Neural progenitor cell (in vitro differentiated cells): ENCODE measurements around the gene PANK2. TPM values are rescaled to one million over a fixed set of nuclear protein-coding genes. Genes with fewer than 3 reads are reported as not detected.

ENCODE experiments used
- DNase-seq: peaks from one replicate; pipeline ENCODE4 v3.0.0-alpha.2; 2016; ENCODE audit warnings: low spot score
- H2AFZ ChIP-seq: fragments of 200-600 bp; sonication (generic); replicated peaks from 2 replicates; pipeline ENCODE4 v1.6.1; 2016; ENCODE audit warnings: antibody characterized with exemption
- H3F3A ChIP-seq: fragments of 200-600 bp; sonication (generic); 2 replicates; pipeline ENCODE4 v1.6.1; 2016; ENCODE audit warnings: antibody characterized with exemption, low read depth
- H3K27ac ChIP-seq: fragments of 200-600 bp; sonication (generic); 2 replicates; pipeline ENCODE4 v1.5.1; 2016; ENCODE audit warnings: mild to moderate bottlenecking
- H3K27me3 ChIP-seq: fragments of 200-600 bp; sonication (generic); 2 replicates; pipeline ENCODE4 v1.6.1; 2016; ENCODE audit warnings: mild to moderate bottlenecking, moderate library complexity
- H3K36me3 ChIP-seq: fragments of 200-600 bp; sonication (generic); 2 replicates; pipeline ENCODE4 v1.5.1; 2016
- H3K4me1 ChIP-seq: fragments of 200-600 bp; sonication (generic); 2 replicates; pipeline ENCODE4 v1.6.1; 2016; ENCODE audit warnings: mixed run types
- H3K4me2 ChIP-seq: fragments of 200-600 bp; sonication (generic); 2 replicates; pipeline ENCODE4 v1.6.1; 2016
- H3K4me3 ChIP-seq: fragments of 200-600 bp; sonication (generic); 2 replicates; pipeline ENCODE4 v1.5.1; 2016
- H3K79me2 ChIP-seq: fragments of 200-600 bp; sonication (generic); 2 replicates; pipeline ENCODE4 v1.6.1; 2016; ENCODE audit warnings: low read depth
- H3K9ac ChIP-seq: fragments of 200-600 bp; sonication (generic); 2 replicates; pipeline ENCODE4 v1.6.1; 2016
- H3K9me3 ChIP-seq: fragments of 200-600 bp; sonication (generic); 2 replicates; pipeline ENCODE4 v1.5.1; 2016; ENCODE audit warnings: low read depth
- H4K20me1 ChIP-seq: fragments of 200-600 bp; sonication (generic); 2 replicates; pipeline ENCODE4 v1.6.1; 2016; ENCODE audit warnings: low read depth
- H3K27ac Mint-ChIP-seq: 3 replicates; pipeline ENCODE4 v1.8.0; 2021; ENCODE audit warnings: mixed read lengths
- H3K27me3 Mint-ChIP-seq: 2 replicates; pipeline ENCODE4 v1.8.0; 2022; ENCODE audit warnings: low read depth, mild to moderate bottlenecking, inconsistent platforms, moderate library complexity, mixed read lengths; ENCODE audit not compliant: insufficient read depth
- H3K36me3 Mint-ChIP-seq: 3 replicates; pipeline ENCODE4 v1.8.0; 2021; ENCODE audit warnings: mixed read lengths
- H3K4me1 Mint-ChIP-seq: 3 replicates; pipeline ENCODE4 v1.8.0; 2021; ENCODE audit warnings: mixed read lengths
- H3K4me3 Mint-ChIP-seq: 3 replicates; pipeline ENCODE4 v1.8.0; 2021; ENCODE audit warnings: mild to moderate bottlenecking, moderate library complexity, mixed read lengths
- H3K9me3 Mint-ChIP-seq: 3 replicates; pipeline ENCODE4 v1.8.0; 2020; ENCODE audit warnings: mixed read lengths
- EZH2 ChIP-seq: fragments of 200-600 bp; sonication (generic); IDR thresholded peaks from 2 replicates; pipeline ENCODE4 v1.6.1; 2017; ENCODE audit warnings: antibody characterized with exemption, mild to moderate bottlenecking, moderate library complexity
- EZH2phosphoT487 ChIP-seq: fragments of 200-600 bp; sonication (generic); IDR thresholded peaks from 2 replicates; pipeline ENCODE4 v1.6.1; 2017; ENCODE audit warnings: antibody characterized with exemption
- total RNA-seq: library from RNA; depleted of rRNA; stranded (reverse); fragments of >200 nt; gene quantifications from 2 replicates; pipeline ENCODE4 v1.2.3, GENCODE V29; 2015; ENCODE audit warnings: low replicate concordance
- TF ChIP-seq, protein P1 (sequence below): fragments of 200-600 bp; sonication (generic); IDR thresholded peaks from 2 replicates; pipeline ENCODE4 v1.5.1; 2017; ENCODE audit warnings: antibody characterized with exemption, mild to moderate bottlenecking

PANK2 gene
- total RNA-seq, 1 donor from 2014 or later = 60.7 TPM

DNA sequence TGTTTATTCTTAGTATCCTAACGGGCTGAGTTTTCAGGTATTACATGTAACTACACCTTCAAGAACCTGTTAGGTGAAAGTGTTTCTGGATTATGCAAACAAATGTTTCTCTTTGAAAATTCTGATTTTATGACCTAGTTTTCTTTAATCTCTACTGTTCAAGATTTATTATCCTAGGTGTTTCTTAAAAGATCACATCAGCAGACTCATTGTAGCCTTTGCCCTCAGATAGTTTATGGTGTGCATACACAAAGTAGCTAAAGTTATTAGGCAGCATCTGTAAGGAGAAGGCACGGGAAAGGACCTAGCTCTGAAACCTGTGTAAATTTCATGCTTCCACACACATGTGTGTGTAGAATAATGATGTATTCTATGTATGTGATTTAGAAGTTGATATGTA lies 21.7 kb downstream of the PANK2 start:
- H3K9me3 ChIP-seq = no peaks in the 10 kb centered on the region
- no peak overlapping the region for H3K4me2 ChIP-seq
- Mint-ChIP-seq H3K36me3 (peaks cover 50% of the 10 kb centered on the region), H3K27me3 (peaks cover 2% of the 10 kb centered on the region), H3K4me1 (no peaks in the 10 kb centered on the region), H3K4me3 (no peak overlapping the region), H3K9me3 (no peaks in the 10 kb centered on the region), H3K27ac (no peak overlapping the region)
- H3K9ac ChIP-seq = no peak overlapping the region
- H3K27me3 ChIP-seq = no peaks in the 10 kb centered on the region
- H3F3A ChIP-seq = peaks cover 4% of the 10 kb centered on the region
- no peak overlapping the region for H2AFZ ChIP-seq
- peaks cover 99% of the 10 kb centered on the region for H3K79me2 ChIP-seq
- peaks cover 21% of the 10 kb centered on the region for H3K36me3 ChIP-seq
- H3K4me1 ChIP-seq = no peaks in the 10 kb centered on the region
- H4K20me1 ChIP-seq = peaks cover 92% of the 10 kb centered on the region
- TF ChIP-seq EZH2 (no peak), EZH2phosphoT487 (no peak)
- TF ChIP-seq, protein P1, sequence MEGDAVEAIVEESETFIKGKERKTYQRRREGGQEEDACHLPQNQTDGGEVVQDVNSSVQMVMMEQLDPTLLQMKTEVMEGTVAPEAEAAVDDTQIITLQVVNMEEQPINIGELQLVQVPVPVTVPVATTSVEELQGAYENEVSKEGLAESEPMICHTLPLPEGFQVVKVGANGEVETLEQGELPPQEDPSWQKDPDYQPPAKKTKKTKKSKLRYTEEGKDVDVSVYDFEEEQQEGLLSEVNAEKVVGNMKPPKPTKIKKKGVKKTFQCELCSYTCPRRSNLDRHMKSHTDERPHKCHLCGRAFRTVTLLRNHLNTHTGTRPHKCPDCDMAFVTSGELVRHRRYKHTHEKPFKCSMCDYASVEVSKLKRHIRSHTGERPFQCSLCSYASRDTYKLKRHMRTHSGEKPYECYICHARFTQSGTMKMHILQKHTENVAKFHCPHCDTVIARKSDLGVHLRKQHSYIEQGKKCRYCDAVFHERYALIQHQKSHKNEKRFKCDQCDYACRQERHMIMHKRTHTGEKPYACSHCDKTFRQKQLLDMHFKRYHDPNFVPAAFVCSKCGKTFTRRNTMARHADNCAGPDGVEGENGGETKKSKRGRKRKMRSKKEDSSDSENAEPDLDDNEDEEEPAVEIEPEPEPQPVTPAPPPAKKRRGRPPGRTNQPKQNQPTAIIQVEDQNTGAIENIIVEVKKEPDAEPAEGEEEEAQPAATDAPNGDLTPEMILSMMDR = no peak
- no peak overlapping the region for H3K4me3 ChIP-seq
- H3K27ac ChIP-seq = no peak overlapping the region
- no peak for DNase-seq

DNA sequence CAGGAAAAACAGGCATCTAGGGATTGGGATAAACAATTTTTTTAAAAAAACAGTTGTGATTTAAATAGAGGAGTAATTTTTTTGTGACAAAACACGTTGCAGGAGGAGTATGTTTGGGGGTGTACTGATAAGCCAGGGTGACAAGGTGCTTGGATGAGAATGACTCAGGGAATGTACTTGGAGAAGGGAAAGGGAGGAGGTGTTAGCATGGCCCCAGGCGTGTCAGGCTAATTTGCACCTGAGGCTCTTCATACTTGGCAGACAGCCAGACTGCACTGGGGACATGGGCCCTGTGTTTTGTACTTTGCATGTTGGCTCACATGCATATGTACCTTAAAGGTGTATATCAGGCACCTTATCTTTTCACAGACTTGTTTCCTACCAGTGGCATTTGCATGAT lies 22.8 kb downstream of the PANK2 start:
- no peak overlapping the region for H3K4me3 ChIP-seq
- H3K4me1 Mint-ChIP-seq = no peaks in the 10 kb centered on the region
- peaks cover 21% of the 10 kb centered on the region for H3K36me3 ChIP-seq
- H3K4me3 Mint-ChIP-seq = no peak overlapping the region
- H4K20me1 ChIP-seq = peaks cover 92% of the 10 kb centered on the region
- H3K9me3 Mint-ChIP-seq = no peaks in the 10 kb centered on the region
- H3K79me2 ChIP-seq = peaks cover 99% of the 10 kb centered on the region
- H3K27ac Mint-ChIP-seq = no peak overlapping the region
- no peak for DNase-seq
- no peak overlapping the region for H3K4me2 ChIP-seq
- H3K27me3 Mint-ChIP-seq = peaks cover 2% of the 10 kb centered on the region
- peaks cover 4% of the 10 kb centered on the region for H3F3A ChIP-seq
- no peak overlapping the region for H3K9ac ChIP-seq
- TF ChIP-seq, protein P1 = no peak
- TF ChIP-seq EZH2 (no peak), EZH2phosphoT487 (no peak)
- H3K27ac ChIP-seq = no peak overlapping the region
- peaks cover 51% of the 10 kb centered on the region for H3K36me3 Mint-ChIP-seq
- no peaks in the 10 kb centered on the region for H3K27me3 ChIP-seq
- no peaks in the 10 kb centered on the region for H3K9me3 ChIP-seq
- H2AFZ ChIP-seq = no peak overlapping the region
- no peaks in the 10 kb centered on the region for H3K4me1 ChIP-seq

DNA sequence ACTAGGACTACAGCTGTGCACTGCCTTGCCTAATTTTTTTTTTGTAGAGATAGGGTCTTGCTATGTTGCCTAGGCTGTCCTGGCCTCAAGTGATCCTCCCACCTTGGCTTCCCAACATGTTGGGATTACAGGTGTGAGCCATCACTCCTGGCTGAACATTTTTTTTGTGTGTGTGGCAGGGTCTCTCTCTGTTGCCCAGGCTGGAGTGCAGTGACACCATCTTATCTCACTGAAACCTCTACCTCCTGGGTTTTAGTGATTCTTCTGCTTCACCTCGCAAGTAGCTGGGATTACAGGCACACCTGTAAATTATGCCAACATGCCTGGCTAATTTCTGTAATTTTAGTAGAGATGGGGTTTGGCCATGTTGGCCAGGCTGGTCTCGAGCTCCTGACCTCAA lies 25.3 kb downstream of the PANK2 start:
- no peak overlapping the region for H3K9ac ChIP-seq
- no peak overlapping the region for H3K4me3 Mint-ChIP-seq
- no peak overlapping the region for H3K27ac ChIP-seq
- H3K27me3 Mint-ChIP-seq = peaks cover 2% of the 10 kb centered on the region
- peaks cover 98% of the 10 kb centered on the region for H3K79me2 ChIP-seq
- H2AFZ ChIP-seq = no peak overlapping the region
- peaks cover 91% of the 10 kb centered on the region for H4K20me1 ChIP-seq
- H3K9me3 Mint-ChIP-seq = no peaks in the 10 kb centered on the region
- no peak overlapping the region for H3K4me2 ChIP-seq
- peaks cover 54% of the 10 kb centered on the region for H3K36me3 Mint-ChIP-seq
- H3K27ac Mint-ChIP-seq = no peak overlapping the region
- peaks cover 4% of the 10 kb centered on the region for H3F3A ChIP-seq
- H3K27me3 ChIP-seq = no peaks in the 10 kb centered on the region
- DNase-seq = no peak
- H3K4me1 Mint-ChIP-seq = no peaks in the 10 kb centered on the region
- no peaks in the 10 kb centered on the region for H3K4me1 ChIP-seq
- TF ChIP-seq EZH2phosphoT487 = no peak
- TF ChIP-seq, protein P1 = no peak
- TF ChIP-seq EZH2 = no peak
- H3K4me3 ChIP-seq = no peak overlapping the region
- H3K36me3 ChIP-seq = peaks cover 28% of the 10 kb centered on the region
- H3K9me3 ChIP-seq = no peaks in the 10 kb centered on the region
